OCI-LY3 (cell line): Measurements from ENCODE around the gene CBFA2T2.
"Not testable (repeated sequence)": the region's sequence is repeated elsewhere in the genome, so short reads cannot be mapped to it uniquely, and the experiment has no call there.

Source experiments
- H2AFZ ChIP-seq: fragments of 200-600, 300-600 bp; shearing (Covaris generic); 2 replicates; pipeline ENCODE4 v1.6.0; 2014; ENCODE audit warnings: antibody characterized with exemption, low read depth, low read length
- H3K27ac ChIP-seq: fragments of 200-600, 300-600 bp; sonication (generic); 2 replicates; pipeline ENCODE4 v1.5.1; 2014; ENCODE audit warnings: mild to moderate bottlenecking, low read length, moderate library complexity, mixed read lengths
- H3K27me3 ChIP-seq: fragments of 200-600, 300-600 bp; sonication (generic); 2 replicates; pipeline ENCODE4 v1.6.1; 2014; ENCODE audit warnings: low read depth, low read length, mixed read lengths
- H3K36me3 ChIP-seq: fragments of 200-600, 300-600 bp; sonication (generic); replicated peaks from 2 replicates; pipeline ENCODE3; 2014; ENCODE audit warnings: low read depth, low read length, mixed read lengths
- H3K4me1 ChIP-seq: fragments of 300-600, 200-600 bp; sonication (generic); 2 replicates; pipeline ENCODE4 v1.6.1; 2014; ENCODE audit warnings: low read length, mixed read lengths
- H3K4me2 ChIP-seq: fragments of 200-600, 300-600 bp; sonication (generic); 2 replicates; pipeline ENCODE4 v1.6.1; 2014; ENCODE audit warnings: low read length, mixed read lengths
- H3K4me3 ChIP-seq: fragments of 300-600, 200-600 bp; sonication (generic); 2 replicates; pipeline ENCODE4 v1.5.1; 2014; ENCODE audit warnings: antibody characterized with exemption, mild to moderate bottlenecking, low read length, moderate library complexity
- H3K79me2 ChIP-seq: fragments of 300-600, 200-600 bp; shearing (Covaris generic); 2 replicates; pipeline ENCODE4 v1.6.1; 2014; ENCODE audit warnings: mild to moderate bottlenecking, low read length, mixed read lengths
- H3K9ac ChIP-seq: fragments of 300-600, 200-600 bp; shearing (Covaris generic); 2 replicates; pipeline ENCODE4 v1.6.0; 2014; ENCODE audit warnings: mild to moderate bottlenecking, low read length, moderate library complexity
- H3K9me3 ChIP-seq: fragments of 200-600, 300-600 bp; shearing (Covaris generic); 2 replicates; pipeline ENCODE4 v1.6.1; 2014; ENCODE audit warnings: low read length, mixed read lengths; ENCODE audit not compliant: insufficient read depth
- H4K20me1 ChIP-seq: fragments of 200-600, 300-600 bp; sonication (generic); 2 replicates; pipeline ENCODE4 v1.6.1; 2016; ENCODE audit warnings: low read length, mixed read lengths; ENCODE audit not compliant: insufficient read depth
- EZH2phosphoT487 ChIP-seq: fragments of 200-600 bp; shearing (Covaris generic); IDR thresholded peaks from 2 replicates; pipeline ENCODE4 v1.6.1; 2018; ENCODE audit warnings: antibody characterized with exemption, mixed run types, low read depth
- TF ChIP-seq, protein P1 (sequence below): fragments of 200-600, 300-600 bp; sonication (generic); IDR thresholded peaks from 2 replicates; pipeline ENCODE4 v1.5.1; 2014; ENCODE audit warnings: antibody characterized with exemption, low read length, low read depth

Gene CBFA2T2

DNA sequence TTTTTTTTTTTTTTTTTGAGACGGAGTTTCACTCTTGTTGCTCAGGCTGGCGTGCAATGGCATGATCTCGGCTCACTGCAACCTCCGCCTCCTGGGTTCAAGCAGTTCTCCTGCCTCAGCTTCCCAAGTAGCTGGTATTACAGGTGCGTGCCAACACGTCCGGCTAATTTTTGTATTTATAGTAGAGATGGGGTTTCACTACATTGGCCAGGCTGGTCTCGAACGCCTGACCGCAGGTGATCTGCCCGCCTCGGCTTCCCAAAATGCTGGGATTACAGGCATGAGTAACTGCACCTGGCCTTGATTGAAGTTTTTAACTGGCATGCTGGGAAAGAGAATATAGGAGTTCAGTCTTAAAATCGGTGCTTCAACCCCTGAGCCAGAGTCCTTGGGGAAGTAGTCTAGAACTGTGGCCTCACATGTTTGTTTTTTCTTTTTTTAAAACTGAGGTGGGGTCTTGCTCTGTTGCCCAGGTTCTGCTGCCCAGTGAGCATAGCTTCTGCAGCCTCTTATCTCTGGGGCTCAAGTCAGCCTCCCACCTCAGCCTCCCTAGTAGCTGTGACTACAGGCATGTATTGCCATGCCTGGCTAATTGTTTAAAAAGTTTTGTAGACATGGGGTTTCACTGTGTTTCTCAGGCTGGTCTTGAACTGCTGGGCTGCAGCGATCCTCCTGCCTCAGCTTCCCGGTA lies 3.3 kb downstream of the CBFA2T2 start:
- no peak overlapping the region for H2AFZ ChIP-seq
- H3K4me3 ChIP-seq: no peak overlapping the region
- no peak overlapping the region for H3K4me2 ChIP-seq
- no peaks in the 10 kb centered on the region for H3K27me3 ChIP-seq
- H3K27ac ChIP-seq: no peak overlapping the region
- H3K9me3 ChIP-seq: no peaks in the 10 kb centered on the region
- no peak for TF ChIP-seq EZH2phosphoT487
- TF ChIP-seq, protein P1, sequence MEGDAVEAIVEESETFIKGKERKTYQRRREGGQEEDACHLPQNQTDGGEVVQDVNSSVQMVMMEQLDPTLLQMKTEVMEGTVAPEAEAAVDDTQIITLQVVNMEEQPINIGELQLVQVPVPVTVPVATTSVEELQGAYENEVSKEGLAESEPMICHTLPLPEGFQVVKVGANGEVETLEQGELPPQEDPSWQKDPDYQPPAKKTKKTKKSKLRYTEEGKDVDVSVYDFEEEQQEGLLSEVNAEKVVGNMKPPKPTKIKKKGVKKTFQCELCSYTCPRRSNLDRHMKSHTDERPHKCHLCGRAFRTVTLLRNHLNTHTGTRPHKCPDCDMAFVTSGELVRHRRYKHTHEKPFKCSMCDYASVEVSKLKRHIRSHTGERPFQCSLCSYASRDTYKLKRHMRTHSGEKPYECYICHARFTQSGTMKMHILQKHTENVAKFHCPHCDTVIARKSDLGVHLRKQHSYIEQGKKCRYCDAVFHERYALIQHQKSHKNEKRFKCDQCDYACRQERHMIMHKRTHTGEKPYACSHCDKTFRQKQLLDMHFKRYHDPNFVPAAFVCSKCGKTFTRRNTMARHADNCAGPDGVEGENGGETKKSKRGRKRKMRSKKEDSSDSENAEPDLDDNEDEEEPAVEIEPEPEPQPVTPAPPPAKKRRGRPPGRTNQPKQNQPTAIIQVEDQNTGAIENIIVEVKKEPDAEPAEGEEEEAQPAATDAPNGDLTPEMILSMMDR: no peak
- H3K36me3 ChIP-seq: no peaks in the 10 kb centered on the region
- H3K79me2 ChIP-seq: peaks cover 12% of the 10 kb centered on the region
- peaks cover 12% of the 10 kb centered on the region for H3K4me1 ChIP-seq
- no peak overlapping the region for H3K9ac ChIP-seq
- H4K20me1 ChIP-seq: peaks cover 13% of the 10 kb centered on the region

GRCh38 chr20:33496776-33497175 lies 6.9 kb downstream of the CBFA2T2 start:
- not testable (repeated sequence) for H3K4me2 ChIP-seq, H3K9ac ChIP-seq, H3K27me3 ChIP-seq, H2AFZ ChIP-seq, H3K4me3 ChIP-seq, H3K36me3 ChIP-seq, H3K9me3 ChIP-seq, H3K27ac ChIP-seq
- Histone ChIP-seq H3K4me1 (peaks cover 19% of the 10 kb centered on the region), H4K20me1 (peaks cover 27% of the 10 kb centered on the region), H3K79me2 (peaks cover 15% of the 10 kb centered on the region)

DNA sequence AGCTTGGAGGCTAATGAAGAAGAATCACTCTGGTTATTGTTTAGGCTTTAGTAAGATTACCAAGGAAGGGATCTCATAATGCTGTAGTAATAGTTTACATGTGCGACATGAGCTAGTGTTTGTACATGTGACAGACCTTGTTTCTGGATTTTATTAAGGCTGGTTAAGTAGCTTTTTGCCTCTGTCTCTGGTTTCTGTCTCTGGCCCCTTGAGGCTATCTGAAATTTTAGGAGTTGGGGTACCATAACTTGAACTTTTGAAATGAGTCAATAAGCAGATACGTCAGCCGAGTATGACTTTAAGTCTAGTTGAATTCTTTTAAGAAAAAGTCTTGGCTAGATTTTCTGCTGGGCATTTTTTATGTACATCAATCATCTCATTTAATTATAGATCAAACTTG lies 9.5 kb downstream of the CBFA2T2 start:
- peak overlapping the region; percentile 46 for H3K4me3 ChIP-seq

GRCh38 chr20:33501000-33501399 lies 11.1 kb downstream of the CBFA2T2 start:
- H3K9ac ChIP-seq: no peak overlapping the region
- H3K27me3 ChIP-seq: no peaks in the 10 kb centered on the region
- peaks cover 29% of the 10 kb centered on the region for H3K4me1 ChIP-seq
- H3K9me3 ChIP-seq: no peaks in the 10 kb centered on the region
- no peak overlapping the region for H3K4me3 ChIP-seq
- peaks cover 3% of the 10 kb centered on the region for H3K36me3 ChIP-seq
- peaks cover 15% of the 10 kb centered on the region for H3K79me2 ChIP-seq
- no peak overlapping the region for H2AFZ ChIP-seq
- peaks cover 26% of the 10 kb centered on the region for H4K20me1 ChIP-seq
- no peak for TF ChIP-seq EZH2phosphoT487
- TF ChIP-seq, protein P1: no peak
- H3K27ac ChIP-seq: no peak overlapping the region
- no peak overlapping the region for H3K4me2 ChIP-seq

More for the DNA sequence above, 9.5 kb downstream of the CBFA2T2 start:
- peaks cover 27% of the 10 kb centered on the region for H4K20me1 ChIP-seq
- no peak overlapping the region for H2AFZ ChIP-seq
- no peaks in the 10 kb centered on the region for H3K27me3 ChIP-seq
- H3K27ac ChIP-seq: peak overlapping the region; percentile 38
- 0 out of 2 replicates have a peak overlapping the region, but pooled peaks have one; percentile 5 for H3K9ac ChIP-seq
- TF ChIP-seq, protein P1: no peak
- no peak for TF ChIP-seq EZH2phosphoT487
- H3K9me3 ChIP-seq: no peaks in the 10 kb centered on the region
- H3K36me3 ChIP-seq: no peaks in the 10 kb centered on the region
- peaks cover 15% of the 10 kb centered on the region for H3K79me2 ChIP-seq
- H3K4me2 ChIP-seq: peak overlapping the region; percentile 74
- peaks cover 24% of the 10 kb centered on the region for H3K4me1 ChIP-seq
